Stimulated activated CD8-positive, alpha-beta memory T cell treated with anti-CD3 and anti-CD28 coated beads, Interleukin-15, amount 100 ng/mL, for 4 hours (primary cell): ENCODE results near the gene NME7.
"Not testable (repeated sequence)": the region's sequence is repeated elsewhere in the genome, so short reads cannot be mapped to it uniquely, and the experiment has no call there.

Experiments
- DNase-seq, 2 donors: peaks; one replicate each; pipeline ENCODE4 v3.0.0-alpha.2; 2020; ENCODE audit warnings: low read depth in 2 of 2

Gene NME7, protein sequence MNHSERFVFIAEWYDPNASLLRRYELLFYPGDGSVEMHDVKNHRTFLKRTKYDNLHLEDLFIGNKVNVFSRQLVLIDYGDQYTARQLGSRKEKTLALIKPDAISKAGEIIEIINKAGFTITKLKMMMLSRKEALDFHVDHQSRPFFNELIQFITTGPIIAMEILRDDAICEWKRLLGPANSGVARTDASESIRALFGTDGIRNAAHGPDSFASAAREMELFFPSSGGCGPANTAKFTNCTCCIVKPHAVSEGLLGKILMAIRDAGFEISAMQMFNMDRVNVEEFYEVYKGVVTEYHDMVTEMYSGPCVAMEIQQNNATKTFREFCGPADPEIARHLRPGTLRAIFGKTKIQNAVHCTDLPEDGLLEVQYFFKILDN

DNA sequence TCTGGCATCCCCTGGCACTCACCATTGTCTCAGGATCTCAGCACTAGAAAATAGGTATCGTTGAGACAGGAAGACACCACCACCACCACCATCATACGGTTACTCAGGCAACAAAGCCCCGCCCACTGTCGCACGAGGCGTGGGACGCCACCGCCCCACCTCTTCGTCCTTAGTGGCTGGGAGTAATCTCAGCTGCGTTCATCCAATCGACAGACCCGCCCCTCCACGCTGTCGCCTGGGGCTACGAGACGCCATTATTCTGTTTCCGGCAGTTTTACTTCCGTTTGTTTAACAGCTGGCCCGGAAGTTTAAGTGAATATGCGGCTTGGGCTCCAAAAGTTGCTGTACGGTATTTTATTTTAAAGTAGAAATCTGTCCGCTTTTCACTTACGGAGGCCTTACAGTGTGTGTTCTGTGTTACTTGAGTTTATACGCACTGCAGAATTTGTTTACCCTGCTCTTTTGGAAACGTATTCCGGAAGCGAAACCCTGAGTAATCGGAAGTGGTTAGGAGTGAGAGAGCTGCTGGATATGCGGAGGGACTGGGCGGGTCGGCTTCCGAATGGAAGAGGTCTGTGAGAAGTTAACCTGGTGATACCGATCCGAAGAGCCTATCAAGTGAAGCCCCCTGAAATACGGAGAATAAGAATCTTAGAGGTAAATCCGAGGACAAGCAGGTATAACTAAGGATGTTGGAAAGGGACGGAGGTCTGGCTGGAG lies at the start of gene NME7, which contains the start of gene BLZF1:
NME7 (minus strand) TSS at position 112 of the 720 bp plus-strand sequence; CDS start at position 25, 87 bp downstream.
BLZF1 (plus strand) TSS at position 510 of the 720 bp plus-strand sequence. CDS start 1,328 bp downstream, outside the sequence.
- DNase-seq: peak; percentile 96 to 99

GRCh38 chr1:169414952-169415351 lies 47.4 kb upstream of the NME7 start:
- no peak for DNase-seq

- not testable (repeated sequence) for DNase-seq
These were observed 40.7 kb upstream of the NME7 start for GRCh38 chr1:169408340-169408739.

GRCh38 chr1:169402578-169402977 lies 35.0 kb upstream of the NME7 start:
- not testable (repeated sequence) for DNase-seq

DNA sequence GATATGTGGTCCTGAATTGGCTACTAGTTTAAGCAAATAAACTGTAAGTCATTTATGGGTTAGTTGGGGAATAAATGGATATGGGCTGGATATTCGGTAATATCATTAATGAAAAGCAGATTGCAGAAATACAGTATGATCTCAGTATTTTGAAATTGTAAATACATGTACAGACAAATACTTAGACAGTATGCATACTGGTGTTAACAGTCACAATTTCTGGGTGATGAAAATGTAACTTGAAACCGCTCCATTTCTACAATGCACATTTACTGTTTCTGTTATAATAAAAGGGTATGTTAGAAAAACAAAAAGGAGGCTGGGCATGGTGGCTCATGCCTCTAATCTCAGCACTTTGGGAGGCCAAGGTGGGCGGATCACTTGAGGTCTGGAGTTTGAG lies 28.4 kb upstream of the NME7 start:
- DNase-seq: no peak

GRCh38 chr1:169392406-169392805 lies 24.8 kb upstream of the NME7 start:
- no peak for DNase-seq

DNA sequence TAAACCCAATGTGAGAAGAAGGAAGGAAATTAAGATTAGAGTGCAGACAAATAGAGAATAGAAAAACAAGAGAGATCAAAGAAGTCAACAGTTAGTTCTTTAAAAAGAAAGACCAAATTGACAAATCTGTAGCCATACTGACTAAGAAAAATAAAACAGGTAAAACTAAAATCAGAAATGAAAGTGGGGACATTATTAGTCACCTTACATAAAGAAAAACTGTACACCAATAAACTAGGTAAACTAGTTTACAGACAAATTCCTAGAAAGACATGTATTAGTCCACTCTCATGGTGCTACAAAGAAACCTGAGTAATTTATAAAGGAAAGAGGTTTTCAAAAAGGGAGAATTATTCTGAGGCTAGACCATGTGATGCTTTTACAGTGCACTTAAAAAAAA lies 22.7 kb upstream of the NME7 start:
- no peak for DNase-seq

- no peak for DNase-seq
These were observed 19.8 kb upstream of the NME7 start for GRCh38 chr1:169387399-169387798.

DNA sequence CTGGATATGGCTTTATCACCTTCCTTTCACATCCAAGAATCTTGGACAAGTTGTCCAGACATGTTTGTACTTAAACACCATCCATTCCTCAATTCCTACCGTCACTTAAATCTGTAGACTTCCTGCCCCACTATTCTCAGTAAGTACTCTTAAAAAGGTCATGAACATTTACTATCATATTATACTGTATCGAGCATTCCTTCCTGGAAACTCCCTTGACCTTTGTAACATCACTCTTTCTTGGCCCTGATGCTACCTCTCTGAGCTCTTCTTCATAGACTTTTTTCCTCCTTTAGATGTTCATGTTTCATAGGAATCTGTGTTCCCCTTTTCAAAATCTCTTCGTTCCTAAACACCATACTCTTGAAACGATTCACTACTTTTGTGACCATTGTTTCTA lies 15.9 kb upstream of the NME7 start:
- DNase-seq: no peak

- no peak for DNase-seq
These were observed 13.6 kb upstream of the NME7 start for GRCh38 chr1:169381162-169381561.

GRCh38 chr1:169371404-169371803 lies 3.8 kb upstream of the NME7 start:
- DNase-seq: no peak

DNA sequence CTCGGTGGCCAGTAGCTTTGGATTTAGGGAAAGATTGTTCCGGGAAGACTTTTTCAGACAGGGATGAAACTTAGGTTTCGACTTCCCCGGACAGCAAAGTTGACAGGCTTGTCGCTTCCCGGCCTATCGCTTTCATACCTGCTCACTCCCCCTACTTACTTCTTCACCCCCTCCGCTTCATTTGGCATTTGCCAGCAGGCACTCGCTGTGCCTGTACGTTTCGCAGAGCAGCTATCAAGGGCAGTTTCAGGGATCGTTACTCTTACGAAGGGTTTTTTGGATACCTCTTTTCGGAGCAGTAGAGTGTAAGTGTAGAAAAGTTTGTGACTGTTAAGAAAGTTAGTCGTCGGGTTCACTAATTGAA lies 791 bp upstream of the NME7 start:
- peak in 1 of 2 donors; percentile 16 for DNase-seq

DNA sequence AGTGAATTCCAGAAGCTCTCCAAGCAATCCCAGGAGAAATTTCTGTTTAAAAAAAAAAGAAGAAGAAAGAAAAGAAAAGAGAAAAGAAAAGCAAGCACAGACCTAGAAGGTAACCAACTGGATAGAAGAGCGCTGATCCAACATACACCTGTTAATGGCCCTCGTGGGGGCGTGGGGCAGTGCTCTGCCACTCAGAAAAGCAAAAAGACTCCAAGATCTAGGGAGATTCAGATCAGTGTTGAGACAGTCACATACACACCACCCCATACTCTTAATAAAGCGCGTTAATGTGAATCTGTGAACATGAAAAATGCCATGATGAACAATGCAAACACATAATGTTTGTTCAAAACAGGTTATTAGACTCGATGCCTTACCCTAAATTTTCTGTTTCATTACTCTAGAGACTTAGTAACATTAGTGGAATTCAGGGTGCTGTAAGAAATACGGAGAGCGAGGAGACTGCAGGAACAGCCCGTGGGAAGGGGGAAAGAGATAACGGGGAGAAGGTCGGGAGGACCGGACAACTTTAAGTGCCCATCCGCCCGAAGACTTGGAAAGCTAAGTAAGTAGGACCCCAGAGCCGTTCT lies 406 bp downstream of the NME7 start:
- no peak for DNase-seq

DNA sequence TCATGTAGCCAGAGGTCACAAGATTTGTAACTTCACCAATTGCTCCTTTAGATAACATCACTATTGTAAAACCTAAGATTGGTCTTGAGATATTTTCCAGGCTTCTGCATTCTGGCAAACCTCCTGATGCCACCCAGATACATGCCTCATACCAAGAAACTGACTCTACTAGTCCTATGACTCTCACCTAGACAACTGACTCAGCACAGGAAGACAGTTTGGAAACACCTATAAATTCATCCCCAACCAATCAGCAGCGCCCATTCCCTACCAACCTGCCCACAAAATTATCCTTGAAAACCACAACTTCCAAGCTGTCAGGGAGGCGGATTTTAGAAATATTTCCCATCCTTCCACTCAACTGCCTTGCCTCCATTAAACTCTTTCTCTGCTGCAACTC lies 2.6 kb downstream of the NME7 start:
- DNase-seq: no peak

- no peak for DNase-seq
These were observed 4.4 kb downstream of the NME7 start for GRCh38 chr1:169363046-169363730.

DNA sequence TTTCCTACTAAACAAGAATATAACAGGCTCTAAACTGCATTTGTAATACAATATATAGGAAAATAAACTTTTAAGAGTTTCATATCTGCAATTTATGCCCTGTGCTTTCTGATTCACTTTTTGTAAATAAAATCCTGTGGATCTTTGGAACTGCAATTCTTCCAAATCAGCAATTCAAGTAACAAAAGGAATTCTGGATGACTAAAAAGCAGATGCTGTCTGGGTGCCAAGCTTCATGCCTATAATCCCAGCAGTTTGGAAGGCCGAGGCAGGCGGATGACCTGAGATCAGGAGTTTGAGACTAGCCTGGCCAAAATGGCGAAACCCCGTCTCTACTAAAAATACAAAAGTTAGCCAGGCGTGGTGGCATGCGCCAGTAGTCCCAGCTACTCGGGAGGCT lies 6.3 kb downstream of the NME7 start:
- DNase-seq: no peak

DNA sequence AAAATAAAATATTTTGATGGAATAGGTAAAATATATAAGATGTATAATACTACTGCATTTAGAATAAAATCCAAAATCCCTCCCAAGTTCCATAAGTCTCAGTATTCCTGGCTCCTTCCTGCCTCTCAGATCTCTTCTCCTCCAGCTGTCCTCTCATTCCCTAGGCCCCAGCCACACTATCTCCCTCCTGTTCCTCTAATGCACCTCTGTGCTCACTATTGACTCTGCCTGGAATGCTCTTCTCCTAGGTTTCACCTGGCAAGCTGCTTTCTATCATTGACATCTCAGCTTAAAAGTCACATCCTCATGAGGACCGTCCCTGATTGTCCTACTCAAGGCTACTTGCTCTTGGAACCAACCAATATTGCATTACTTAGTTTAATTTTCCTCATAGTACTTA lies 7.2 kb downstream of the NME7 start:
- no peak for DNase-seq

GRCh38 chr1:169348383-169349036 lies 19.1 kb downstream of the NME7 start:
- DNase-seq: no peak

DNA sequence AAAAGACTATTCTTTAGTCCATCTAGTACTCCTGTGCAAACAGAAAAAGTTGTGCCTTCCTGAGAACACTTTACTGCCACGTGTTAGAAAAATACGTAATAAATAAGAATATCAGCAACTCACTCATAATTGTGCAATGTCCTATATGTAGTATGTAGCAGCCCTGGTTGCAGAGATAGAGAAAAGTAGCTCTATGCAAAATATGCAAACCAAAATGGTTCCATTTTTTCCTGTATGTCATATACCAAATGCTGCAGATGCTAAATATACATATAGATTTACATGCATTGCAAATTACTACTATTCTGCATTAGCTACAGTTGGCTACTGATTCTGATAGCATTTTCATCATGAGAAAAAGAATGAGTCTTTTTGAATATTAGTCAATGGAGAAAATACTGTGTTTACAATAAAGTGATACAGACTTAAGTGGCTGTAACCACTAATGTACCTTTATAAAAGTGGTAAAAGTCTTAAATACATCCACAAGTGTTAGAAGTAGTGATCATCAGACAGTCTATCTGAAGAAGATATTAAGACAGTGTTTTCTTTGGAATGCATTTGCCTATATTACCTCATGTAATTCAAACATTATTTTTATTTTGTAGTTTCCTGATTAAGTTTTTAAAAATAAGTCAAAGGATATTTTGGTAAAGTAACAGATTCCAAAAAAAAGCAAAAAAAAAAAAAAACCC lies 19.8 kb downstream of the NME7 start:
- no peak for DNase-seq

- no peak for DNase-seq
These were observed 21.5 kb downstream of the NME7 start for GRCh38 chr1:169346036-169346589.

- DNase-seq: no peak
These were observed 22.1 kb downstream of the NME7 start for GRCh38 chr1:169345511-169345910.
